Skeletal muscle satellite cell (primary cell): ENCODE results near the gene ZNF638.

ENCODE experiments used
- H3K27me3 ChIP-seq: 2 replicates; pipeline ENCODE4 v1.7.0; 2013; ENCODE audit warnings: low read length; ENCODE audit not compliant: control insufficient read depth, insufficient read depth
- H3K36me3 ChIP-seq: 2 replicates; pipeline ENCODE4 v1.7.0; 2013; ENCODE audit warnings: mild to moderate bottlenecking, control low read depth, low read length; ENCODE audit not compliant: insufficient read depth
- H3K4me1 ChIP-seq: 2 replicates; pipeline ENCODE4 v1.7.0; 2013; ENCODE audit warnings: low read length; ENCODE audit not compliant: control insufficient read depth, insufficient read depth
- H3K4me2 ChIP-seq: 2 replicates; pipeline ENCODE4 v1.7.0; 2013; ENCODE audit warnings: mild to moderate bottlenecking, low read length
- H3K4me3 ChIP-seq: 2 replicates; pipeline ENCODE4 v1.7.0; 2013; ENCODE audit warnings: low read length
- H3K9ac ChIP-seq: 2 replicates; pipeline ENCODE4 v1.7.0; 2013; ENCODE audit warnings: mild to moderate bottlenecking, low read depth, low read length, moderate library complexity
- H3K9me3 ChIP-seq: replicated peaks from 2 replicates; pipeline ENCODE4 v1.7.0; 2013; ENCODE audit warnings: mild to moderate bottlenecking, control low read depth, low read length

ZNF638 gene

GRCh38 chr2:71449343-71449742 is 117.8 kb downstream of the ZNF638 start:
- Histone ChIP-seq H3K4me2 (no peak overlapping the region), H3K9ac (no peak overlapping the region), H3K9me3 (no peaks in the 10 kb centered on the region), H3K36me3 (no peaks in the 10 kb centered on the region), H3K4me3 (no peak overlapping the region), H3K27me3 (peaks cover 4% of the 10 kb centered on the region), H3K4me1 (peaks cover 22% of the 10 kb centered on the region)

GRCh38 chr2:71451705-71452104 is 120.1 kb downstream of the ZNF638 start:
- Histone ChIP-seq H3K4me3 (no peak overlapping the region), H3K9me3 (no peaks in the 10 kb centered on the region), H3K36me3 (no peaks in the 10 kb centered on the region), H3K4me1 (peaks cover 44% of the 10 kb centered on the region), H3K27me3 (peaks cover 6% of the 10 kb centered on the region), H3K9ac (no peak overlapping the region), H3K4me2 (no peak overlapping the region)

- Histone ChIP-seq H3K36me3 (no peaks in the 10 kb centered on the region), H3K9me3 (no peaks in the 10 kb centered on the region), H3K4me2 (peak overlapping the region; percentile 94), H3K4me1 (peaks cover 46% of the 10 kb centered on the region), H3K4me3 (peak overlapping the region; percentile 76), H3K27me3 (peaks cover 6% of the 10 kb centered on the region), H3K9ac (peak overlapping the region; percentile 70)
Measured at GRCh38 chr2:71452565-71452964, 121.0 kb downstream of the ZNF638 start.

- peak within 1 kb of the TSS; percentile 70 for H3K9ac ChIP-seq
- H3K9me3 ChIP-seq: no peaks in the 10 kb centered on the region
- peaks cover 6% of the 10 kb centered on the region for H3K27me3 ChIP-seq
- peak within 1 kb of the TSS; percentile 94 for H3K4me2 ChIP-seq
- H3K36me3 ChIP-seq: no peaks in the 10 kb centered on the region
- peaks cover 51% of the 10 kb centered on the region for H3K4me1 ChIP-seq
- peak within 1 kb of the TSS; percentile 76 for H3K4me3 ChIP-seq
Measured at GRCh38 chr2:71453404-71454220, 122.0 kb downstream of the ZNF638 start, which contains the start of gene DYSF. TSS of gene DYSF (plus strand) at chr2:71453561.

GRCh38 chr2:71454221-71455010 is 122.8 kb downstream of the ZNF638 start:
- H3K4me2 ChIP-seq: peak overlapping the region; percentile 94
- no peaks in the 10 kb centered on the region for H3K36me3 ChIP-seq
- H3K27me3 ChIP-seq: peaks cover 6% of the 10 kb centered on the region
- H3K9me3 ChIP-seq: no peaks in the 10 kb centered on the region
- peak overlapping the region; percentile 76 for H3K4me3 ChIP-seq
- H3K9ac ChIP-seq: peak overlapping the region; percentile 70
- peaks cover 54% of the 10 kb centered on the region for H3K4me1 ChIP-seq

GRCh38 chr2:71455011-71455740 is 123.6 kb downstream of the ZNF638 start:
- Histone ChIP-seq H3K9me3 (no peaks in the 10 kb centered on the region), H3K36me3 (no peaks in the 10 kb centered on the region), H3K9ac (no peak overlapping the region), H3K27me3 (peaks cover 6% of the 10 kb centered on the region), H3K4me1 (peaks cover 54% of the 10 kb centered on the region), H3K4me3 (no peak overlapping the region), H3K4me2 (peak overlapping the region; percentile 94)

- H3K4me3 ChIP-seq: no peak overlapping the region
- H3K9ac ChIP-seq: no peak overlapping the region
- H3K9me3 ChIP-seq: no peaks in the 10 kb centered on the region
- peak overlapping the region; percentile 29 for H3K4me2 ChIP-seq
- no peaks in the 10 kb centered on the region for H3K36me3 ChIP-seq
- peaks cover 54% of the 10 kb centered on the region for H3K4me1 ChIP-seq
- peaks cover 6% of the 10 kb centered on the region for H3K27me3 ChIP-seq
Measured at GRCh38 chr2:71455741-71456569, 124.4 kb downstream of the ZNF638 start.

GRCh38 chr2:71456617-71457016 is 125.0 kb downstream of the ZNF638 start:
- Histone ChIP-seq H3K9ac (no peak overlapping the region), H3K36me3 (no peaks in the 10 kb centered on the region)

GRCh38 chr2:71457123-71457915 is 125.7 kb downstream of the ZNF638 start:
- no peaks in the 10 kb centered on the region for H3K36me3 ChIP-seq
- H3K27me3 ChIP-seq: peaks cover 4% of the 10 kb centered on the region
- H3K4me1 ChIP-seq: peaks cover 51% of the 10 kb centered on the region
- no peak overlapping the region for H3K4me3 ChIP-seq
- no peak overlapping the region for H3K4me2 ChIP-seq
- no peaks in the 10 kb centered on the region for H3K9me3 ChIP-seq
- no peak overlapping the region for H3K9ac ChIP-seq

More at GRCh38 chr2:71456617-71457016, 125.0 kb downstream of the ZNF638 start:
- Histone ChIP-seq H3K4me2 (peak overlapping the region; percentile 15), H3K4me1 (peaks cover 54% of the 10 kb centered on the region), H3K27me3 (peaks cover 4% of the 10 kb centered on the region), H3K4me3 (no peak overlapping the region), H3K9me3 (no peaks in the 10 kb centered on the region)

GRCh38 chr2:71457923-71458322 is 126.3 kb downstream of the ZNF638 start:
- no peak overlapping the region for H3K4me2 ChIP-seq
- H3K27me3 ChIP-seq: peaks cover 4% of the 10 kb centered on the region
- no peaks in the 10 kb centered on the region for H3K9me3 ChIP-seq
- no peaks in the 10 kb centered on the region for H3K36me3 ChIP-seq
- no peak overlapping the region for H3K4me3 ChIP-seq
- peaks cover 45% of the 10 kb centered on the region for H3K4me1 ChIP-seq
- H3K9ac ChIP-seq: no peak overlapping the region
